Fibroblast of lung (primary cell): ENCODE data around the gene ARHGEF12. TPM values are rescaled to one million over a fixed set of nuclear protein-coding genes. Genes with fewer than 3 reads are reported as not detected.
A peak's percentile ranks its signal among the peaks of the same experiment; 100 is the strongest.

Experiments used
- DNase-seq, 2 donors: peaks; one replicate each; pipeline versions ENCODE4 v3.0.0 to v3.0.0-alpha.2; 2010; ENCODE audit warnings: low read depth in 2 of 2
- H2AFZ ChIP-seq: 2 replicates; pipeline ENCODE4 v1.5.1; 2012; ENCODE audit warnings: low read length, control low read depth, inconsistent platforms
- H3K27ac ChIP-seq: 2 replicates; pipeline ENCODE4 v1.5.1; 2011; ENCODE audit warnings: low read length, control low read depth; ENCODE audit not compliant: insufficient read depth
- H3K27me3 ChIP-seq: 2 replicates; pipeline ENCODE4 v1.5.1; 2011; ENCODE audit warnings: mild to moderate bottlenecking, low read length; ENCODE audit not compliant: control insufficient read depth, insufficient read depth
- H3K36me3 ChIP-seq: 2 replicates; pipeline ENCODE4 v1.5.1; 2011; ENCODE audit warnings: low read length; ENCODE audit not compliant: control insufficient read depth, insufficient read depth
- H3K4me1 ChIP-seq: 2 replicates; pipeline ENCODE4 v1.5.1; 2011; ENCODE audit warnings: low read length; ENCODE audit not compliant: control insufficient read depth, insufficient read depth; ENCODE audit errors: extremely low read depth
- H3K4me2 ChIP-seq: 2 replicates; pipeline ENCODE4 v1.5.1; 2011; ENCODE audit warnings: low read length, control low read depth; ENCODE audit not compliant: insufficient read depth; ENCODE audit errors: extremely low read depth
- H3K4me3 ChIP-seq, 4 experiments: fragments of 200-600 bp in 1 of 4; sonication (generic) in 1 of 4; replicated peaks in 1 of 4; 2 replicates each; pipeline ENCODE4 v1.5.1; 2011 to 2016; ENCODE audit warnings: low read length in 4 of 4, low read depth in 3 of 4, mild to moderate bottlenecking in 3 of 4, control low read depth in 2 of 4, inconsistent platforms in 1 of 4, mixed read lengths in 1 of 4; ENCODE audit not compliant: insufficient read depth in 1 of 4; ENCODE audit errors: control extremely low read depth in 1 of 4
- H3K79me2 ChIP-seq: 2 replicates; pipeline ENCODE4 v1.5.1; 2012; ENCODE audit warnings: mild to moderate bottlenecking, low read length, inconsistent platforms; ENCODE audit not compliant: control insufficient read depth, insufficient read depth
- H3K9ac ChIP-seq: 2 replicates; pipeline ENCODE4 v1.5.1; 2011; ENCODE audit warnings: mild to moderate bottlenecking, low read length, control low read depth; ENCODE audit not compliant: insufficient read depth
- H3K9me3 ChIP-seq: 2 replicates; pipeline ENCODE4 v1.5.1; 2012; ENCODE audit warnings: low read depth, low read length; ENCODE audit not compliant: control insufficient read depth, insufficient read depth
- H4K20me1 ChIP-seq: 2 replicates; pipeline ENCODE4 v1.5.1; 2011; ENCODE audit warnings: low read length; ENCODE audit not compliant: control insufficient read depth, insufficient read depth; ENCODE audit errors: extremely low read depth
- EZH2 ChIP-seq: IDR thresholded peaks from 2 replicates; pipeline ENCODE4 v1.5.1; 2012; ENCODE audit warnings: low read length, control low read depth, mild to moderate bottlenecking; ENCODE audit errors: missing control alignments
- polyA plus RNA-seq, 2 donors: library from polyadenylated mRNA; depleted of rRNA in 1 of 2; stranded (reverse) in 1 of 2; unstranded in 1 of 2; fragments of >200 nt; gene quantifications; 2 replicates each; pipeline ENCODE4 v1.2.1, GENCODE V29; 2011 to 2012; ENCODE audit warnings: missing spikeins in 1 of 2
- total RNA-seq: library from RNA; depleted of rRNA; stranded (reverse); fragments of >200 nt; gene quantifications from 2 replicates; pipeline ENCODE4 v1.2.1, GENCODE V29; 2014
- TF ChIP-seq, protein P1 (sequence below), 2 donors: IDR thresholded peaks in 1 of 2; conservative IDR thresholded peaks in 1 of 2; 1 replicate in 1 of 2; 2 replicates in 1 of 2; pipeline ENCODE4 v1.5.1; 2011 to 2012; ENCODE audit warnings: low read length in 2 of 2, control low read depth in 1 of 2, inconsistent platforms in 1 of 2, low read depth in 1 of 2, mild to moderate bottlenecking in 1 of 2

Gene ARHGEF12
- total and polyA plus RNA-seq, 2 donors (not counting 1 experiment from before 2014, with no cell fraction given), result 63.1 to 141 TPM

DNA sequence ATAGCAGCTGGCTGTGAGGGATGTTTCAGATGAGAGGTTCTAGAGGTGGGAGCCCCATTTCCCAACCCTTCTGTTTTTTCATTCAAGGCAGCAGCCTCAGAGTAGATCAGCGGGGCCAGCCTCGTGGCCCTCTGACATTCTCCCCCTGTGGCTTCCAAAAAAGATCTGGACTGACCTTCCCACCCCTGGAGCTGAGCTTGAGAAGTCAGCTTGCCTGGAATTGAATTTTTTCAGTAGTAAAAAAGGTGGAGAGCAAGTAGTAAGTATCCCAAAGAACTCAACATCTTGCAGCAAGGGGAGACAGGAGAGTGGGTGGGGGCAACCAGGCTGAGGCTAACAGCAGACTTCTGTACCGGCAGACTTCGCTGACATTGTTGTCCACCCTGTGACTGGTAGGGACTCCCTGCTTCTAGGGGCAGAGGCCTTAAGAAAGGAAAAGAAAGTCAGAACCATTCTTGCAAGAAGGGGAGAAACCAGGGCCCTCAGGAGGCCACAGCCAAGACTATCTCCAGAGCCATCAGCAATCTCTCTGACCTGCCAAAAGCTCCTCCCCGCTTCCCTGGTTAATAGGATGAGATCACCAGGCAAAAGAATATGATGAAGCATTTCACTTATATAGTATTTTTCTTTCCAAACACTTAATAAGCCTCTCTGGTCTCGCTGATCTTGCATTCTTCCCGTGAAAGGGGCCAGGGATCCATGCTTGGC, 173.3 kb downstream of the ARHGEF12 start:
- no peak overlapping the region for H3K4me3 ChIP-seq
- no peak for DNase-seq
- H3K27me3 ChIP-seq, result peaks cover 3% of the 10 kb centered on the region

DNA sequence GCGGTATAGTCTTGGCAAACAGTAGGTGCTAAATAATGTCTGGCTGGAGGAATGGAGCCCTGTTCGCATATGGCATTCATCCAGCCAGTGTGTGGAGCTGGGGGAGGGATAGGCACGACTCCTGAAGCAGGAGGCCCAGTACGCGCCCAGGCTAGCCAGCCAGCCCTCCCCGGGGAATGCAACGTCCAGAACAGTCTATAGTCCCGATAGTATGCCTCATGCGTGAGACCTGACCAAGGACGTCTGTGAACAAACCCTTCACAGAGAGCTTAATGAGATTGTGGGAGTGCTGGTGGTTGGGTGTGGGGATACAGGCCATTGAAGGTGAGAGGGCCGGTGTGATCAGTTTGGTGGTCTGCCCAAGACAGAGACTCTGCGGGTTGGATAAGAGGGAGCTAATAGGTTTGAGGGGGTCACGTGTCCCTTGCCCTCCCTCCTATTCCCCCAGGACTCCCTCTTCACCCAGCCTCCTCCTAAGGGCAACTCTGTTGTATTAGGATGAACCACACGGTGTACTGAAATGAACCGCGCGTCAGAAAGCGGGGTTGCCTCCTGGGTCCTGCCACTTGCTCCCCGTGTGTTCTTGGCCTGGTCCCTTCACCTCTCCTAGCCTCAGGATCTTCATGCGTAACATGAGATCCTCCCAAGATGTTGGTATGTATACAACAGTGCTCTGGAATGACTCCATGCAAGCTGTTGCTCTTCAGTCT, 174.3 kb downstream of the ARHGEF12 start:
- Histone ChIP-seq H3K79me2 (no peaks in the 10 kb centered on the region), H3K9ac (no peak overlapping the region), H3K9me3 (no peaks in the 10 kb centered on the region), H3K4me3 (no peak overlapping the region), H3K36me3 (no peaks in the 10 kb centered on the region), H2AFZ (no peak overlapping the region), H4K20me1 (peaks cover 2% of the 10 kb centered on the region), H3K27ac (no peak overlapping the region), H3K4me1 (no peaks in the 10 kb centered on the region), H3K4me2 (no peak overlapping the region), H3K27me3 (peaks cover 3% of the 10 kb centered on the region)
- TF ChIP-seq EZH2, result no peak
- TF ChIP-seq, protein P1, sequence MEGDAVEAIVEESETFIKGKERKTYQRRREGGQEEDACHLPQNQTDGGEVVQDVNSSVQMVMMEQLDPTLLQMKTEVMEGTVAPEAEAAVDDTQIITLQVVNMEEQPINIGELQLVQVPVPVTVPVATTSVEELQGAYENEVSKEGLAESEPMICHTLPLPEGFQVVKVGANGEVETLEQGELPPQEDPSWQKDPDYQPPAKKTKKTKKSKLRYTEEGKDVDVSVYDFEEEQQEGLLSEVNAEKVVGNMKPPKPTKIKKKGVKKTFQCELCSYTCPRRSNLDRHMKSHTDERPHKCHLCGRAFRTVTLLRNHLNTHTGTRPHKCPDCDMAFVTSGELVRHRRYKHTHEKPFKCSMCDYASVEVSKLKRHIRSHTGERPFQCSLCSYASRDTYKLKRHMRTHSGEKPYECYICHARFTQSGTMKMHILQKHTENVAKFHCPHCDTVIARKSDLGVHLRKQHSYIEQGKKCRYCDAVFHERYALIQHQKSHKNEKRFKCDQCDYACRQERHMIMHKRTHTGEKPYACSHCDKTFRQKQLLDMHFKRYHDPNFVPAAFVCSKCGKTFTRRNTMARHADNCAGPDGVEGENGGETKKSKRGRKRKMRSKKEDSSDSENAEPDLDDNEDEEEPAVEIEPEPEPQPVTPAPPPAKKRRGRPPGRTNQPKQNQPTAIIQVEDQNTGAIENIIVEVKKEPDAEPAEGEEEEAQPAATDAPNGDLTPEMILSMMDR (conservative IDR thresholded peaks at IDR 0.05 in 1 of 2, IDR thresholded peaks at IDR 0.05 in 1 of 2; ENCODE audit: low read depth in 1 of 2, low read length in 2 of 2), result no peak
- DNase-seq, result no peak

More for the DNA sequence above, 173.3 kb downstream of the ARHGEF12 start:
- Histone ChIP-seq H3K9me3 (no peaks in the 10 kb centered on the region), H3K4me1 (no peaks in the 10 kb centered on the region), H3K4me2 (no peak overlapping the region), H4K20me1 (peaks cover 2% of the 10 kb centered on the region), H3K9ac (no peak overlapping the region), H3K79me2 (no peaks in the 10 kb centered on the region), H3K36me3 (no peaks in the 10 kb centered on the region), H2AFZ (no peak overlapping the region), H3K27ac (no peak overlapping the region)
- TF ChIP-seq, protein P1 (conservative IDR thresholded peaks at IDR 0.05 in 1 of 2, IDR thresholded peaks at IDR 0.05 in 1 of 2; ENCODE audit: low read depth in 1 of 2, low read length in 2 of 2), result no peak
- TF ChIP-seq EZH2, result no peak

DNA sequence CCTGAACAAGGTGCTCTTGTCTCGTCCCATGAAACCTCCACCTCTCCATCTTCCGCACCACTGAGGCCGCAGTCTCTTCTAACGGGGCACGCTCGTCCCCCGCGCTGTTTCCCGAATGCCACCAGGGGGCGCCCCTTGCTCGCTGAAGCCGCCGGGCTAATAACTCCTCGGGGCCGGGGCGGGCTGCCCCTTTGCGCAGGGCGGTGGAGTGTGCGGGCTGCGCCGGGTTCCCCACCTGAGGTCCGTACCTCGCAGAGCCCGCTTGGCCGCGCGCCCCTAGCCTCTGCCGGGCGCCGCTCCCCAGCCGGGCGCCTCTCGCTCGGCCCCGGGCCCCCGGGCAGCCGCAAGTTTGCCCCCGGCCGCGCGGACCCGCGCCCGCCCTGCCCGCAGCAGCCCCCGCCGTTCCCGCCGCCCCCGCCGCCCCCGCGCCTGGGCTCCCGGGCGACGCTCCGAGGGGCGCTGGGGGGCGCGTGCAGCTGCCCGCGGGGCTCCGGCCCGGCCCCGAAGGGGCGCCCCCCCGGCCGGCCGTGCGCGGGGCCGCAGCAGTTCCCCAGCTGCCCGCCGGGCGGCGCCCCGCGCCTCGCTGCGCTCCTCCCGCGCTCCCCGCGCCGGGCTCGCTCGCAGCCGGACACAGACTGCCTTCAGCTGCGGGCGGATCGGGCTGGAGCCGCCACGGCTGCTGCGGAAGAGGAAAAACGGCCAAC, 175.1 kb downstream of the ARHGEF12 start, which contains the start of gene GRIK4:
TSS of gene GRIK4 (plus strand) at position 633 of the 704 bp plus-strand sequence. CDS start 148,571 bp downstream, outside the sequence.
- Histone ChIP-seq H2AFZ (peak within 1 kb of the TSS; percentile 26), H3K27me3 (peaks cover 3% of the 10 kb centered on the region), H3K4me2 (no peak within 1 kb of the TSS), H3K4me1 (no peaks in the 10 kb centered on the region), H3K4me3 (peak within 1 kb of the TSS in 3 of 4 experiments; percentile 25 to 48 (median 33)), H4K20me1 (peaks cover 2% of the 10 kb centered on the region), H3K9me3 (no peaks in the 10 kb centered on the region), H3K27ac (no peak within 1 kb of the TSS), H3K79me2 (no peaks in the 10 kb centered on the region), H3K9ac (peak within 1 kb of the TSS; percentile 32), H3K36me3 (no peaks in the 10 kb centered on the region)
- DNase-seq, result peak; percentile 50 to 70
- TF ChIP-seq, protein P1 (conservative IDR thresholded peaks at IDR 0.05 in 1 of 2, IDR thresholded peaks at IDR 0.05 in 1 of 2; ENCODE audit: low read depth in 1 of 2, low read length in 2 of 2), result peak; percentile 79 to 91
- TF ChIP-seq EZH2, result no peak
